T-helper 2 cell treated with Interferon-gamma antibody and Interleukin-4, amounts not matched to agents 100 ng/mL and 5 ng/mL, for 36 hours (primary cell): ENCODE data around the gene TMED4. TPM values are rescaled to one million over a fixed set of nuclear protein-coding genes. Genes with fewer than 3 reads are reported as not detected.
"Not testable (repeated sequence)": the region's sequence is repeated elsewhere in the genome, so short reads cannot be mapped to it uniquely, and the experiment has no call there.

Experiments
- intact Hi-C: fragments of 100-400 bp; cut with micrococcal nuclease; formaldehyde crosslinking; loops from one replicate; pipeline ENCODE4 v1.15.1; 2023
- total RNA-seq: library from RNA; stranded (reverse); gene quantifications from 2 replicates; pipeline ENCODE4 v1.2.3, GENCODE V29; 2022

The TMED4 gene
- total RNA-seq, 1 donor from 2014 or later, result 64.5 TPM

DNA sequence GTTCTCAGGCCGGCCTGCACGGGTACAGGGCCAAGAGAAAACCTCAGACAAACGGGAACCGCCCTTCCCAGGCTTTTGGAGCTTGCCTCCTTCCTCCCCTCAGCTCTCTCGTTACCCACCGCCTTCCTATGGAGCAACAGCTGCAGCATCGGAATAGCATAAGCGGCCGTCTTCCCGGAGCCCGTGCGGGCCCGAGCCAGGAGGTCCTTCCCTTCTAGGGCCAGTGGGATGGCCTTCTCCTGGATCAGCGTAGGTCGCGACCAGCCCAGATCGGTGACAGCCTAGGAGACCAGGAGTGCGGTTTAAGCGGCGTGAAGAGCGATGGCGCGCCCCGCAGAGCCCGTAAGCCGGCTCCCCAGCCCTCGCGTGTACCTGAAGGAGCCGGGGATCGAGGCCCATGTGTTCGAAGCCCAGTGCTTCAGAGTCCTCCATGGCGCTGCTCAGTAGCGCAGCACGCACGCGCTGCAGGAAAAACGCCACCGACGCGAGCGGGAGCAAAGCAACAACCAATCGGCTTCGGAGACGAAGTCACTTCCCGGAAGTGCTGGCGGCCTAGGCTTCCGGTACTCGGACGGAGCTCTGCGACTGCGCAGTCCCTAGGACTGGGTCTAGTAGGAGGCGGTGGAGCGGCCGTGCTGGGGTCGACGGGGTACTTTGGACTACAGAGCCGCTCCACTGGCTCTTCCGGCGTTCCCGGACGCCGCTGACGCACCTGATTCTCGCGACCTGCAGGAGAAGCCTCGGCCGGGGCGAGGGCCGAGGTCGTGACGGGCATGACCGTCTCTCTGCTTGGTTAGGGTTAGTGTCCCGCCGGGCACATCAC, 8.4 kb downstream of the TMED4 start, which contains the start of gene DDX56:
Gene DDX56, minus strand, starts transcription at position 445 of the 823 bp plus-strand sequence. Its CDS starts 13 bp downstream, at position 432.
- intact Hi-C loops, result loop anchor here (1.0 to 2.0 kb wide), 4 partner anchors 9 to 275 kb away; partner anchors contain the start of genes H2AZ2, NUDCD3, OGDH and TMED4

DNA sequence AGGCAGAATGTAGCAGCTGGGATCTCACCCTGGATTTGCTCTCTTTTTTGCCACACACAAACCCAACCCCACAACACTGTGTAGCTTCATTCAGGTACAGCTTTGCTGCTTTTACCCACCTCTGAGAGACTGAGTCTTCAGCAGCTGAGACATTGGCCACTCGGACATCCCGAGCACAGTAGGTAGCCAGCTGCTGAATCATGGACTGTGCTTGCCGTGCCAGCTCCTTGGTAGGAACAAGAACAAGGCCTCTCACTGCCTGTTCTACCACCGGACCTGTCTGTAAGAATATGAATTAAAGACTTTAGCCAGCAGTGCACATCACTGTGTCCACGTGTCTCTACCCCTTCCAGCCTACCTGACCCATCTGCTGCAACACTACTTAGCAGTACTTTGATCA, 9.3 kb downstream of the TMED4 start:
- intact Hi-C loops, result no loop called here

DNA sequence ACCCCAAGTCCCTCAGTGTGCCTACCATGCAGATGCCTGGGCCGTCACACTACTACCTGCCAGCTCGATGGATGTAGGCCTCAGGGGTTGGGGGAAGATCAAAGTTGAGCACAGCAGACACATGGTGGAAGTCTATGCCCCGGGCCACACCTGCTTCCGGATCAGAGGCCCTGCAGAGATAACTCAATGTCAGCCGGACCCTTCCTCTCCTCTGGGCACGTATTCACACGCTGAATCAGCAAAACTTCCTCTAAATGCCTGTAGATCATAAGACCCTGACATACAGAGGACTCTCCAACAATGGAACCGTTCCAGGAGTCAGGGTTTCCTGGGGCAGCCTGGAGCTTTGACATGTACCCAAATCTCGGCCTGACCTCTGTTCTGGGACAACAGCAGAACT, 12.1 kb downstream of the TMED4 start:
- intact Hi-C loops, result no loop called here

DNA sequence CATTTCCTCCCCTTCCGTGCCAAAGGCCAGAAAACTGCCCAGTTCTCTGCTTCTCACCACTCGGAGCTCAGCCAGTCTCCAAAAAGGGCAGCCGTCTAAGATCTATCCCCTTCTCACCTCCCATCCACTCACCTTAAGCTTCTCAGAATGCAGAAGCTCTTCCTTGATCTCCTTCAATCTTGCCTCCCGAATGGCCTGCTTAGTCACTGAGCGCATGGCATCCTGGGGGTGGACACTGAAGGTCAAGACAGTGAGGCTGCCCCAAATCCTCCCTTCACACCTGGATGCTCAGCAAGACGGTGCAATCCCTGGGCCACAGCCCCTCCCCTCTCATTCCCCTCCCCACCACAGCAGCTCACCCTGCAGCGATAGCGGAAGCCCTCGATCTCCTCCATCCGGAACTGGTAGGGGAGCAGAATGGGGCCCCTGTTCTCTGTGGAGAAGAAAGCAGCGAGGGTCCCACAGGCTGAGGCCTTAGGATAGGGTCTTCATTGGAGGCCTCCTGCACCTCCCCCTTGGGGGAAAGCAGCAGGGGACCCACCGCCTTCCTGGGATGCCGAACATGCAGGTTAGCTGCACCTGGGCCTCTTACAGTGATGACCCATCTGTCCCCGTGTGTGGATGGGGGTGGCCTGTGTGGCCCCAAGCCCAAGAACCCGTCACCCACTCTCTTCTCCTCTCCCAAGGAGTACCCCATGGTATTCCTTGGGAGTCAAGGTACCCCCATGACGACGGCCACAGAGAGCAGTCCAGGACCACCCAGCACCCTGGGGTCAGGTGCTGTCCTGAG, 13.1 kb downstream of the TMED4 start:
- intact Hi-C loops, result no loop called here

DNA sequence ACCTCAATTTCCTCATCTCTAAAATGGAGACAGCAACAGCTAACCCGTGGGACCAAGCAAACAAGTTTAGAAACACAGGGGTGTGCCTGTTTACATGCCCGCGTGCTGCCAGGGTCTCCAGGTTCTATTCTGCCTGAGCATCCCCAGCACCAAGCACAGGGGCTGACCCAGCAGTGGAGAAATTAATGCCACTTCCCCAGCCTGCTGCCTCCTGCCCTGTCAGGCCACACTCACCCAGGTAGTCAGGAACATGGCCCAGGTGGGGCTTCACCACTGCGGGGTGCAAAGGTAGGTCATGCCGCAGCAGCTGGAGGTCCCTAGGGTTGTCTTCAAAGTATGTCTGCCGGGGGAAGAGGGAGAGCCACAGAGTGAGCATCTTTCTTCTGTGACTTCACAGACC, 14.1 kb downstream of the TMED4 start:
- intact Hi-C loops, result no loop called here

DNA sequence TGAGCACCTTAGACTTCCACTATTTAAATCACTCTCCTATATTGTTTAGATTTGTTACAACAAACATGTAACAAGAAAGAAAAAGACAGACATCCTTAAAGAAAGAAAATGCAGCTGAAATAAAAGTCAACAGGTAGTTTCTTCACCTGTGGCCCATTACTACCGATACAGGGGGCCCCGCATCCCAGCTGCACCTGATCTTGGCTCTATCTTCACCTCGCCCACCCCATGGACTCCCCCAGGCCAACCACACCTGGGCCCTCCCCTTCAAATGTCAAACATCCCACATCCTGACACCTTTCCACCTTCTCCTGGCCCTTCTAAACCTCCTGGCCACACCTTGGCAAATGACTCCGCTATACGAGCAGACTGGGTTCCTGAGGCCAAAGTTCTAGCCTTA, 15.4 kb downstream of the TMED4 start:
- intact Hi-C loops, result no loop called here

DNA sequence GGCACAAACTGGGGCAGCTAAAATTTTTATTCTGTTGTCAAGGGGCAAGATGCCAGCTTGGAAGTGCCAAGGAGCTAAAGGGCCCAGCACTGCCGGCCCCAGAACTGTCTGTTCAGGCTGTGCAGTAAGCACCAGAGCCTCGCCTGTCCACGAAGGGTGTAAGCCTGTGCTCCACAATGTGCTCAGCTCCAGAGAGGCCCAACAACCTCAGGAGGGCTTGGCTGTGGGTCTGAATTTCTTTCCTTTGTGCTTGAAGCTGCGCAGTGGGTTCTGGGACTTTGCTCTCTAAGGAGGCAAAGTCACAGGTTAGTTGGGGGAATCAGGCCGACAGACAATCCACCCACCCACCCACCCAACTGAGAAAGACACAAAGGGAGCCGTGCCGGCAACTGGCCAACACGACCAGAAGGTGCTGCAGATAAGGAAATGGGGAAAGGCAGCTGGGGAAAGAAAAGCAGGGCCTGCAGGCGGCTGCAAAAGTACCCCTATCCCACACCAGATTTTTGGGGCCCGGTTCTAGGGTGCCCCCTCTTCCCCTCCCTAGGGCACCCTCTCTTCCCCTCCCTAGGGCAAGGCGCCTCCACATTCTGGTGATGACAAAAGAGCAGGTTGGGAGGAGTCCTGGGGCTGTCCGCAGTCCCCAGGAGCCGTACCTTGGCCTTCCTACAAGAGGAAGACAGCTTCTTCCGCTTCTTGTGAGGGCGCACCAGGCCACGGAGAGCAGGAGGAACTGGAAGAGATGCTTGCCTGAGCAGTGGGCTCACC, 16.1 kb downstream of the TMED4 start:
- intact Hi-C loops, result loop anchor here (1.0 kb wide), 1 partner anchor 325 kb away; no protein-coding TSS in a partner anchor

DNA sequence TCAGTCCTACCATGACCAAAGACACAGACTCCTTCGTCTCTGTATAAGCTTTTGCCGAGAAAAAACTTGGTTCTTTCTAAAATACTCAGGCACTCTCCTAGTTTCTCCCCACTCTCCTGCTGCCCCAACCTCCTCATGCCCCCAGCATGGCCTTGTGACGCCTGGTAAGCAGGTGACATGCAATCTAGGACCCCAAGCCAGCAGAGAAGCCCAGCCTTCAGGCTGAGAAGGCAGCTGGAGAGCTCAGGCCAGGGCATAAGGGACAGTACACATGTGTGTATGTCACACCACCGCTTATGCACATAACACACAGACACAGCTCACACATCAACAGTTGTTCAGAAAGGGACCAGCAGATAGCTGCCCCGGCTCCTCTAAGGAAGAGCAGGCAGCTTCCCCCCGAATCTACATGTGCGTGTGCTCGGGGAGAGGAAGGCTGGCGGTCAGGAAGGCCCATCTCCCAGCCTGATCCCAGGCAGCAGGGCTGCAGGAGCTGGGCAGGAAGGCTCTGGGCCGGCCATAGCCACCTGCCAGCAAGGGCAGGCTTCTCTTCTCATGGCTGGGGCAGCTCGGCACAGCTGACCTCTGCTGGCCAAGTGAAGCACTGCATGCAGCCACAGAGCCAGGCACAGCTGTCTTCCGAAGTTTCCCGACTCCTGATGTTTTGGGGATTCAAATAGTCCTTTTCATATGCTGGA, 16.8 kb downstream of the TMED4 start:
- intact Hi-C loops, result loop anchor here (1.0 kb wide), 1 partner anchor 324 kb away; no protein-coding TSS in a partner anchor

DNA sequence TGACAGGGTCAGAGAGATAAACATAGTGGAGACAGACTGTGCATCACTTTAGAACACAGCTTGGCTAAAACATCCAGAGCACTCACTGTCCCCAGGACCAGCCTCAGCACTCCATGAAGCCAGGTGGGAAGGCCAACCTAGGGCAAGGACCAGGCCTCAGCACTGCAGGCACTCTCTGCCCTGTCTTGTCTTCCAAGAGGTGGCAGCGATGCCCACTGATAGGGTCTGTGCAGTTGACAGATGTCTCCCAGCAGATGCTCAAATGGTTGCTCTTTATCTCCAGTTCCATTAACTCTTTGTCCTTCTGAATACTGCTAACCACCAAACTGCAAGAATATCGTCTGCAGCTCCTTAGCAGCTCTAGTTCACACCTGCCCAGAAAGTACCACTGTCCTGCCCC, 17.4 kb downstream of the TMED4 start:
- intact Hi-C loops, result loop anchor here (1.0 kb wide), 1 partner anchor 323 kb away; no protein-coding TSS in a partner anchor

DNA sequence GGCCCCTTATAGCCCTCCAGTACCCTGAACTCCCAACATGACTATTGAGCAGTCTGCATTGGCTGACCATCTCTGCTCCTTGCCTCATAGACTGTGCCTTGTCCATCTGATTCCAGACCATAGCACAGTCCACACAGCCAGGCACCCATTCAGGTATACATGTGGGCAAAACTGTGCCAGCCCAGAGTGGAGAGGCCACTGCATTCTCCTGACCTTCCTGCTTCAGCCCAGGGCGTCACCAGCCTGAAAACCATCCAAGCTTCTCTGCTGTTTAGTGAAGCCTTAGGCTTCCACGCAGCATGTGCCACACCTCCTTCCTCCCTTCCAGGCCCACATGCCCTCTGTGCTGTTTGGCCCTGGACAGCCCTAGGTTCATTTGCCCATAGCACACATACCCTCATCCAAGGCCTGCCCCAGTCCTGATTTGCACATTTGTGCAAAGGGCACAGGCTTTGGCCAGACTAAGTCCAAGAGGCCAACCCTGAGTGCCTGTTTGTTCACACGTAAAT, 18.8 kb downstream of the TMED4 start:
- intact Hi-C loops, result no loop called here

DNA sequence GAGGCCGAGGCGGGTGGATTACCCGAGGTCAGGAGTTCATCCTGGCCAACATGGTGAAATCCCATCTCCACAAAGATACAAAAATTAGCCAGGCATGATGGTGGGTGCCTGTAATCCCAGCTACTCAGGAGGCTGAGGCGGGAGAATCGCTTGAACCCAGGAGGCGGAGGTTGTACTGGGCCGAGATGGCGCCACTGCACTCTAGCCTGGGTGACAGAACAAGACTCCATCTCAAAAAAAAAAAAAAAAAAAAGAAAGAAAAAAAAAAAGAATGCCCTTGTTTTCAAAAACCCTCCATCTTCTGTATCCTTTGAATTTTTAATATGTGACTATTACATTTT, 19.4 kb downstream of the TMED4 start:
- intact Hi-C loops, result not testable (repeated sequence)

DNA sequence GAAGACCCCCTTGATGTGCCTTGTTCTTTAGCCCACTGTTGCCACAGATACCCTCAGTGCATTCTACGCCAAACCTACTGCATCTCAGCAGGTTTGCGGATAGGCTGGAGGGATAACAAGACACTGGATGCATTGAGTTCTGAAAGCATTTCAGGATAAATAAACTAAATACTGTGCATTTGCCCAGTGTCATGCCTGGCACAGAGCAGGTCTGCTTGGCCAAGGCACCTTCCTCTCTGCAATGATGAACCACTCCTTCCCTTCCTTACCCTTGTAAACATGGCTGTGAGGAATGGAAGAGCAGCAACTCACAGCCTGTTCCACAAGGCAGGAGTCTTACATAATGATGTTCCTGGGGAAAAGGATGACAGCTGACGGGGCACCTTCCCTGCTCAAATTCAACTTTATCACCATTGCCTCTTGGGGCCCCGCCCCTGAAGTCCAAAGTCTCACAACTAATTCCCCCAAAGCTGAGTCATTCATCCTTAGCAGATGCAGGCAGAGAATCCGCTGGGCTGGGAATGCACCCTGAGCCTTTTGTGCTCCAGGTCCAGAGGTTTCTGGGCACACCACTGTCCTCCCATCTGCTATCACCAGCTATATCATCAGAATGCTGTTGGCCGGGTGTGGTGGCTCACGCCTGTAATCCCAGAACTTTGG, 19.9 kb downstream of the TMED4 start:
- intact Hi-C loops, result no loop called here

DNA sequence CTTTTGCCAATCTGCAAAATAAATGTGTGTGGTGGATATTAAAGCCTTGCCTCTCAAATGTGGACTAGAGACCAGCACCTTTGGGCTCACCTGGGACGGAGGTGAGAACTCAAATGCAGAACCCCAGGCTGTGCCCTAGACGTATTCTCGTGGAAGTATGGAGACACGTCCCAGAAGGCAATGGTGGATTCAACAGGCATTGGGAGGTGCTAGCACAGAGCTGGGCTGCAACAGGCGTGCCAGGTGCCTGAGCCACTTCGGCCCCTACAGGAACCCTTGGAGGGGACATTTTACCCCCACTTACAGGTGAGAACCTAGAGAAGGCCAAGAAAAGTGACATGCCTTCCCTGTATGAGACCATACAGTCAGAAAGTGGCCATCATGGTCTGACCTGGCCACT, 20.6 kb downstream of the TMED4 start:
- intact Hi-C loops, result no loop called here

DNA sequence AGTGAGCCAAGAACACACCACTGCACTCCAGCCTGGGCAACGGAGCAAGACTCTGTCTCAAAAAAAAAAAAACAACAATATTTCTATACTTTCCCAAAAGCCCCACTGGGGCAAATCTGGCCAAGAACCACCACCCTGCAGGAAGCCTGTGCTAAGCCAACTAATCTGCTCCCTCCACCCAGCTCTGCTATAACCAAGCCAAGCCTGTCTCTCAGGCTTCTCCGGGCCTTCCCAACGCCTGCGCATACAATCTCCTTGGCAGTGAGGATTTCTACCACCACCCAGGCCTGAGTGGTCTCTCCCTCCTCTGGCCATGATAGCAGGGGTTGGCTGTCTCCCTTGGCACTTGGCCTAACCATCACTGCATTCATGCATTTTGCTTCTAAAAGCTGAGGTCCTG, 22.5 kb downstream of the TMED4 start:
- intact Hi-C loops, result no loop called here

DNA sequence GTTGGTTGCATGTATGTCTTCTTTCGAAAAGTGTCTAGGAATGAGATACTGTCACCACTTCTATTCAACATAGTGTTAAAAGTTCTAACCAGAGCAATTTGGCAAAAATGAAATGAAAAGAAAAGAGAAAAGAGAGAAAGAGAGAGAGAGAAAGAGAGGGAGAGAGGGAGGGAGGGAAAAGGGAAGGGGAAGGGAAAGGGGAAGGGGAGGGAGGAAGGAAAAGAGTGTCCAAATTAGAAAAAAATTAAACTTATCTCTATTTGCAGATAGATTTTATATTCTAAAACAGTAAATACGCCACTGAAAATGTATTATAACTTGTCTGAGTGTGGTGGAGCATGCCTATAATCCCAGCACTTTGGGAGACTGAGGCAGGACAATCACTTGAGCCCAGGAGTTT, 24.5 kb downstream of the TMED4 start:
- intact Hi-C loops, result no loop called here

DNA sequence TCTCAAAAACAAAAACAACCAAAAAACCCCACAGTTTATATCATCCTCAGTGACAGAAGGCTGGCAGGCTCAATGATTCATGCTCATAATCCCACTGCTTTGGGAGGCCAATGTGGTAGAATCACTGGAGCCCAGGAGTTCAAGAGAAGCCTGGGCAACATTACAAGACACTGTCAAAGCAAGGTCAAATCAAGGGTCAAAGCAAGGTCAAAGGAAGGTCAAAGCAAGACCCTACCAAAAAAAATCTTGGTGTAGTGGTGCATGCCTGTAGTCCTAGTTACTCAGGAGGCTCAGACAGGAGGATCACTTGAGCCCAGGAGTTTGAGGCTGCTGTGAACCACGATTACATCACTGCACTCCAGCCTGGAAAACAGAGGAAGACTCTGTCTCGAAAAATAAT, 26.7 kb downstream of the TMED4 start:
- intact Hi-C loops, result no loop called here

DNA sequence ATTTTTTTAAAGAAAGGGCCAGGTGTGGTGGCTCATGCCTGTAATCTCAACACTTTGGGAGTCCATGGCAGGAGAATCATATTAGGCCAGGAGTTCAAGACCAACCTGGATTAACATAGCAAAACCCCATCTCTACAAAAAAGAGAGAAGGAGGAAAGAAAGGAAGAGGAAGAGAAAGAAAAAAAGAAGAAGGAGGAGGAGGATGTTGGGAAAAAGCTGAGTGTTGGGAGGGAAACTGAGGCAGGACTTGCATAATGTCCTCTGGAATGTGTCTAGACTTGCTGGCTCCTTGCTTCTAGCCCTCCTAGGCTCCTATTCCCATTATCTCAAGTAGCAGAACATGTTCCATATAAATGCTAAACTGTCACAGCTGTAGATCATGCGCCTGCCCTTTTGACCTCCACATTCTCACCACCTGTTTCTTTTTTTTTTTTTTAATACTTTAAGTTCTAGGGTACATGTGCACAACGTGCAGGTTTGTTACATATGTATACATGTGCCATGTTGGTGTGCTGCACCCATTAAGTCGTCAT, 29.5 kb downstream of the TMED4 start:
- intact Hi-C loops, result not testable (repeated sequence)

DNA sequence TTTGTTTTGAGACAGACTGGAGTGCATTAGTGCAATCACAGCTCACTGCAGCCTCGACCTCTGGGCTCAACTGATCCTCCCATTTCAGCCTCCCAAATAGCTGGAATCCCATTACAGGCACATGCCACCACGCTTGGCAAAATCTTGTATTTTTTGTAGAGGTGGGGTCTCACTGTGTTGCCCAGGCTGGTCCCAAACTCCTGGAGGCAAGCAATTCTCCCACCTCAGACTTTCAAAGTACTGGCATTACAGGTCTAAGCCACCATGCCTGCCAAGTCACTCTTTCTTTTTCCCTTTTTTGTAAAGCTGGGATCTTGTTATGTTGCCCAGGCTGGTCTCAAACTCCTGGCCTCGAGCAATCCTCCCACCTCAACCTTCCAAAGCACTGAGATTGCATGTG, 32.6 kb downstream of the TMED4 start:
- intact Hi-C loops, result no loop called here

DNA sequence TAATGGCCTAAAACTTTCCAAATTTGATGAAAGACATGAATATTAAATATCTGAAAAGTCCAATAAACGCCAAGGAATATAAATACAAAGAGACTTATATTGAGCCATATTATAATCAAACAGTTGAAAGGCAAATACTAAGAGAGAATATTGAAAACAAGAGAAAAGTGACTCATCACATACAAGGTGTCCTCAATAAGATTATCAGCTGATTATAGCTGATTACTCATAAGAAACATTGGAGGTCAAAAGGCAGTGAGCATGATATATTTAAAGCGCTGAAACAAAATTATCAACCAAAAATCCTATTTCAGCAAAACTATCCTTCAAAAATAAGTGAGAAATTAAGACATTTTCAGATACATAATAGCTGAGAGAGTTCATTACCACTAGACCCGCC, 33.1 kb downstream of the TMED4 start:
- intact Hi-C loops, result no loop called here
